Keratinocyte (primary cell): ENCODE measurements around the gene KRTAP5-10. TPM values are rescaled to one million over a fixed set of nuclear protein-coding genes. Genes with fewer than 3 reads are reported as not detected.

Experiments used
- DNase-seq: peaks from one replicate; pipeline ENCODE4 v3.0.0-alpha.2; 2011; ENCODE audit warnings: low read depth, missing footprints, low spot score
- FAIRE-seq: peaks from 2 replicates; lab custom pipeline; 2011; peaks lifted over from hg19 to GRCh38; lab: Jason Lieb, UNC
- H2AFZ ChIP-seq: 2 replicates; pipeline ENCODE4 v1.6.0; 2012; ENCODE audit warnings: low read length, control low read depth, inconsistent platforms; ENCODE audit not compliant: control insufficient read depth
- H3K27ac ChIP-seq: 2 replicates; pipeline ENCODE4 v1.5.1; 2011; ENCODE audit warnings: low read length; ENCODE audit not compliant: control insufficient read depth, insufficient read depth
- H3K27me3 ChIP-seq: 3 replicates; pipeline ENCODE4 v1.6.0; 2011; ENCODE audit warnings: low read length; ENCODE audit not compliant: control insufficient read depth, insufficient read depth; ENCODE audit errors: extremely low read depth
- H3K36me3 ChIP-seq, 2 experiments: 2 replicates in 1 of 2; 3 replicates in 1 of 2; pipeline ENCODE4 v1.5.1; 2011; ENCODE audit warnings: low read length in 2 of 2, mild to moderate bottlenecking in 1 of 2; ENCODE audit not compliant: control insufficient read depth in 2 of 2, insufficient read depth in 2 of 2; ENCODE audit errors: extremely low read depth in 1 of 2
- H3K4me1 ChIP-seq: 3 replicates; pipeline ENCODE4 v1.5.1; 2011; ENCODE audit warnings: low read length; ENCODE audit not compliant: control insufficient read depth, insufficient read depth; ENCODE audit errors: extremely low read depth
- H3K4me2 ChIP-seq: 3 replicates; pipeline ENCODE4 v1.6.0; 2011; ENCODE audit warnings: low read depth, low read length; ENCODE audit not compliant: control insufficient read depth, insufficient read depth; ENCODE audit errors: extremely low read depth
- H3K4me3 ChIP-seq, 3 experiments: fragments of 200-600 bp in 1 of 3; sonication (generic) in 1 of 3; 2 replicates in 2 of 3; 3 replicates in 1 of 3; pipeline ENCODE4 v1.5.1; 2011 to 2016; ENCODE audit warnings: low read length in 3 of 3, mild to moderate bottlenecking in 3 of 3, control low read depth in 2 of 3, inconsistent platforms in 1 of 3, low read depth in 1 of 3, mixed read lengths in 1 of 3, mixed run types in 1 of 3, moderate library complexity in 1 of 3; ENCODE audit not compliant: control insufficient read depth in 2 of 3, insufficient read depth in 2 of 3; ENCODE audit errors: extremely low read depth in 1 of 3
- H3K79me2 ChIP-seq: 2 replicates; pipeline ENCODE4 v1.6.0; 2012; ENCODE audit warnings: low read length; ENCODE audit not compliant: control insufficient read depth, insufficient read depth
- H3K9ac ChIP-seq: 3 replicates; pipeline ENCODE4 v1.6.0; 2011; ENCODE audit warnings: low read length; ENCODE audit not compliant: control insufficient read depth, insufficient read depth; ENCODE audit errors: extremely low read depth
- H3K9me1 ChIP-seq: 3 replicates; pipeline ENCODE4 v1.6.0; 2011; ENCODE audit warnings: low read length; ENCODE audit not compliant: control insufficient read depth, insufficient read depth; ENCODE audit errors: extremely low read depth
- H3K9me3 ChIP-seq: 2 replicates; pipeline ENCODE4 v1.5.1; 2012; ENCODE audit warnings: low read depth, low read length; ENCODE audit not compliant: control insufficient read depth
- H4K20me1 ChIP-seq: 3 replicates; pipeline ENCODE4 v1.6.0; 2011; ENCODE audit warnings: low read length; ENCODE audit not compliant: control insufficient read depth, insufficient read depth; ENCODE audit errors: extremely low read depth
- CTCF ChIP-seq, 3 experiments: IDR thresholded peaks in 1 of 3; conservative IDR thresholded peaks in 1 of 3; optimal IDR thresholded peaks in 1 of 3; 2 replicates in 2 of 3; 3 replicates in 1 of 3; pipeline versions ENCODE3 to v1.5.1; 2011; ENCODE audit warnings: low read length in 3 of 3, mild to moderate bottlenecking in 3 of 3, moderate library complexity in 2 of 3, control low read depth in 1 of 3, inconsistent platforms in 1 of 3; ENCODE audit not compliant: insufficient read depth in 2 of 3; ENCODE audit errors: extremely low read depth in 1 of 3
- EZH2 ChIP-seq: IDR thresholded peaks from one replicate; pipeline ENCODE4 v1.6.1; 2012; ENCODE audit warnings: inconsistent platforms, mild to moderate bottlenecking, low read length, moderate library complexity
- dilution Hi-C: fragments of 300-500 bp; cut with MboI; formaldehyde crosslinking; loops from one replicate; pipeline ENCODE4 v1.7.0; 2020; ENCODE audit warnings: low sequenced_read_pairs; ENCODE audit not compliant: extremely low pct_ligation_motif_present
- polyA plus RNA-seq, 5 experiments: library from polyadenylated mRNA; depleted of rRNA in 3 of 5; stranded (reverse) in 3 of 5; stranded (forward) in 1 of 5; unstranded in 1 of 5; fragments of >200 nt; gene quantifications; 1 replicate in 1 of 5; 2 replicates in 3 of 5; 3 replicates in 1 of 5; pipeline versions ENCODE4 v1.2.1 to v1.2.3, GENCODE V29; 2011 to 2012; ENCODE audit warnings: missing spikeins in 2 of 5, low read depth in 1 of 5, low replicate concordance in 1 of 5

KRTAP5-10 gene
- polyA plus RNA-seq, 1 donor (not counting 4 experiments of a cell fraction or from before 2014, with no cell fraction given) = not detected

- H3K9me1 ChIP-seq = no peaks in the 10 kb centered on the region
- no peaks in the 10 kb centered on the region for H3K36me3 ChIP-seq
- no peaks in the 10 kb centered on the region for H4K20me1 ChIP-seq
- no peaks in the 10 kb centered on the region for H3K79me2 ChIP-seq
- no peaks in the 10 kb centered on the region for H3K4me1 ChIP-seq
- FAIRE-seq = no peak
- no peak overlapping the region for H3K4me2 ChIP-seq
- no peak overlapping the region for H3K4me3 ChIP-seq
- no peaks in the 10 kb centered on the region for H3K27me3 ChIP-seq
- no peak overlapping the region for H3K9ac ChIP-seq
- H2AFZ ChIP-seq = no peak overlapping the region
- H3K9me3 ChIP-seq = no peaks in the 10 kb centered on the region
- dilution Hi-C loops = no loop called here
- no peak for DNase-seq
- no peak overlapping the region for H3K27ac ChIP-seq
- TF ChIP-seq CTCF (optimal IDR thresholded peaks at IDR 0.05 in 1 of 3, IDR thresholded peaks at IDR 0.05 in 1 of 3, conservative IDR thresholded peaks at IDR 0.05 in 1 of 3; ENCODE audit: extremely low read depth in 1 of 3, insufficient read depth in 2 of 3, low read length in 3 of 3) (no peak), EZH2 (no peak)
These were observed 19.9 kb upstream of the KRTAP5-10 start for GRCh38 chr11:71545405-71545966.

- no peak within 1 kb of the TSS for H3K4me3 ChIP-seq
- TF ChIP-seq CTCF (optimal IDR thresholded peaks at IDR 0.05 in 1 of 3, IDR thresholded peaks at IDR 0.05 in 1 of 3, conservative IDR thresholded peaks at IDR 0.05 in 1 of 3; ENCODE audit: extremely low read depth in 1 of 3, insufficient read depth in 2 of 3, low read length in 3 of 3) (no peak), EZH2 (no peak)
- no peak within 1 kb of the TSS for H3K9ac ChIP-seq
- H3K36me3 ChIP-seq = no peaks in the 10 kb centered on the region
- no peak within 1 kb of the TSS for H2AFZ ChIP-seq
- dilution Hi-C loops = no loop called here
- FAIRE-seq (no peak), DNase-seq (no peak)
- H4K20me1 ChIP-seq = no peaks in the 10 kb centered on the region
- H3K9me1 ChIP-seq = no peaks in the 10 kb centered on the region
- H3K79me2 ChIP-seq = no peaks in the 10 kb centered on the region
- H3K27ac ChIP-seq = no peak within 1 kb of the TSS
- H3K9me3 ChIP-seq = no peaks in the 10 kb centered on the region
- H3K27me3 ChIP-seq = no peaks in the 10 kb centered on the region
- no peaks in the 10 kb centered on the region for H3K4me1 ChIP-seq
- no peak within 1 kb of the TSS for H3K4me2 ChIP-seq
These were observed 17.2 kb upstream of the KRTAP5-10 start, which contains the start of gene KRTAP5-9 for GRCh38 chr11:71548120-71548519. TSS of gene KRTAP5-9 (plus strand) at chr11:71548420. CDS start at chr11:71548658, 238 bp downstream.
